ENCODE measurements around the gene WNT7B.

Gene WNT7B

DNA sequence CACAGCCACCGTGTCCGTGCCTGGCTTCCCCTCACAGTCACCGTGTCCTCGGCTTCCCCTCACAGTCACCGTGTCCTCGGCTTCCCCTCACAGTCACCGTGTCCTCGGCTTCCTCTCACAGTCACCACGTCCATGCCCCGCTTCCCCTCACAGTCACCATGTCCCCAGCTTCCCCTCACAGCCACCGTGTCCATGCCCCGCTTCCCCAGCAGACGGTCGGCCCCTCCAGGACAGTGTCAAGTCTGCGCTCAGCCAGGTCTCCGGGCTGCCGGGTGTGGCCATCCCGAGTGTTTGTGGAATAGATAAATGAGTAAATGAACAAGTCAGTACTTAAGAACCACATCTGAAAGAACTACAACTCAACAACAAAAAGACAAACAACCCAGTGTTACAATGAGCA is 23.8 kb downstream of the WNT7B start:
- no peak for DNase-seq

GRCh38 chr22:45952553-45952952 is 24.4 kb downstream of the WNT7B start:
- DNase-seq: no peak

- no peak for DNase-seq
Observed at GRCh38 chr22:45952151-45952550, 24.8 kb downstream of the WNT7B start.

- DNase-seq: no peak
Observed at GRCh38 chr22:45949891-45950290, 27.1 kb downstream of the WNT7B start.

DNA sequence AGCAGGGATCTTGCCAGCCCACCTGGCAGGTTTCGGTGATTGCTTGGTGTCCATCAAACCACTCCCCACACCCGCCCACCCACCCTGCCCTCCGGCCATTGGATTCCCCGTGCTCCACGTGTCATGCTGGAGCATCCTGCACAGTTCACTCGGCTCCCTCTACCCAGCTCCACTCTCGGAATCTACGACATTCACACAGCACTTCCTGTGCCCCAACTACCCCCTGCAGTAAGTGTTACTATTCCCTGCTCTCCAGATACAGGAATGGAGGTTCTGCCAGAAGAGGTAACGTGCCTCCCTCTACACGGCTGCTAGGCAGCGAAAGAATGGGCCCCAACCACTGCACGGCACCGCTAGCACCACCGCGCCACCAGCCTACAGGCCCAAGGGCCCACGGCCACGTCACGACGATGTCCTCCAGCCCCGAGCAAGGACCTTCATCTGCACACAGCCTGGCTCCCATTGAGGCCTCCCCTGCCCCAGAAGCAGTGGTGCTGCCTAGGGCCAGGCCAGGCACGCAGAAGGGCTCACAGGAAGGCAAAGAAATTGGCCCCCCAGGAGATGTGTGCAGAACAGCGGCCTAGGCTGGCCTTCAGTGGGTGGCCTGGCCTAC is 27.6 kb downstream of the WNT7B start:
- no peak for DNase-seq

GRCh38 chr22:45948081-45948648 is 28.8 kb downstream of the WNT7B start:
- DNase-seq: no peak

DNA sequence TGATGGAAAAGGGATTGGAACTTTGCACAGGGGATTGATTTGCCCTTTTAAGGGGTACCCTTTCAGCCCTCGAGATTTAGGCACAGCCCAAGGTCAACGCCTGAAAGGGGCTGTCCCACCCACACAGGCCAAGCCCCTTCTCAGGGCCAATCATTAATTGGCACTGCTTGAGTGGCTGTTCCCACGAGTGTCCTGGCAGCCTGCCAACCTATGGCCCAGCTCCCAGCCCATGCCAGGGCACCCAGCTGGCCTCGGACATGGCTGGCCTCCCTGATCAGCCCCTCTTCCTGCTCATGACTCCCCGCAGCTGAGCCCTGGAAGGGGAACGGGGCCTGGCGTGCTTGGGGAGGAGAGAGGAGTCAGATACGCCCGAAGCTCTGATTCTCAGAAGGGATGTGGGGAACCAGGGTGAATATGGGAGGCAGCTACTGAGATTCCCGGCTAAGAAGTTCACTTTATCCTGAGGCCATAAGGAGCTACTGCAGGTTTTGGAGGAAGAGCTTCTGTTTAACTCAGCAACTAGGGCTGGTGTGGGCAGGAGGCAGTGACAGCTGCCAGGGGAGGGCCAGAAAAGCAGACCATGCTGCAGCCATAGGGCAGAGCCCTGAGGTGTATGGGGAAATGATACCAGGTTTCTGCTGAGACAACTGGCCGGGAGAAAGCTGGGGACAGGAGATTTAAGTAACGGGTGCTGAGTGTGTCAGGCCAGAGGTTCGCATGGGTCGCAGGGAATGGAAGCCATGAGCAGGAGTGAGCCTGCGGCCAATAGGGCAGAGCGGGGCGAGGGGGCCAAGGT is 30.0 kb downstream of the WNT7B start:
- DNase-seq: no peak

- no peak for DNase-seq
Observed at GRCh38 chr22:45945621-45946106, 31.3 kb downstream of the WNT7B start.

DNA sequence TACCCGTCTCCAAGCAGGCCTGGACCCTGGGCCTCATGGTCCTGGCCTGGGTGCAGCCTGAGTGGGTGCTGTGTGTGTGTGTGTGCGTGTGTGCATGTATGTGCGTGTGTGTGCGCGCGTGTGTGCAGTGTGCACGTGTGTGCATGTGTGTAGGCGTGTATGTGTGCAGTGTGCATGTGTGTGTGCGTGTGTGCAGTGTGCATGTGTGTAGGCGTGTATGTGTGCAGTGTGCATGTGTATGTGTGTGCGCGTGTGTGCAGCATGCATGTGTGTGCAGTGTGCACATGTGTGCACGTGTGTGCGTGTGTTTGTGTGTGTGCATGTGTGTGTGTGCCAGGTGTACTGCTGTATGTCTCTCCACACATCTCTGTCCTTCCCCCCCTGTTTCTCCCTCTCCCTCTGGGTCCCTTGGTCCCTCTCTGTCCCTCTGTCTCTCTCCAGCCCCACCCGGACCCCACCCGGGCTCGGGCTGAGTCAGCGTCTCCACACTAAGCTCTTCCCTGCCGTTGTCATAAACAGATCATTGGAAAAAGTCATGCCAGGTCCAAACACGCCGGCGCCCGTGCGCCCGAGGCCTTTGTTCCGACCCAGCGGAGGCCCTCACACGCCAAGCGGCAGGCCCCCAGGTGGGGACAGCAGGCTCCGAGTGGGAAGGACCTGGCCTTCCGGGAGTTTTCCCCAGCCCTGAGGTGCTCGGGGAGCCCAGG is 34.0 kb downstream of the WNT7B start:
- no peak for DNase-seq

- no peak for DNase-seq
Observed at GRCh38 chr22:45942344-45942743, 34.6 kb downstream of the WNT7B start.

GRCh38 chr22:45938913-45939312 is 38.0 kb downstream of the WNT7B start:
- DNase-seq: no peak

DNA sequence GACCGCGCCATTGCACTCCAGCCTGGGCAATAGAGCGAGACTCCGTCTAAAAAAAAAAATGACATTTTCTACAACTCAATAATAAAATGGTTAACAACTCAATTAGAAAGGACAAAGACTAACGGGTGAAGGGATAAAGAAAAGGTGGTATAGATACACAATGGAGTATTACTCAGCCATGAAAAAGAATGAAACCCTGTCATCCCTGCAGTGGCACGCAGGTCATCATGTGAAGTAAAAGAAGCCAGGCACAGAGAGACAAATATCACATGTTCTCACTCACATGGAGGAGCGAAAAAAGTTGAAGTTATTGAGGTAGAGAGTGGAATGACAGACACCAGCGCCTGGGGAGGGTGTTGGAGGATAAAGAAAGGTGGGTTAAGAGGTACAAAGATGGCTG is 39.0 kb downstream of the WNT7B start:
- DNase-seq: no peak

- DNase-seq: no peak
Observed at GRCh38 chr22:45935573-45935972, 41.4 kb downstream of the WNT7B start.

DNA sequence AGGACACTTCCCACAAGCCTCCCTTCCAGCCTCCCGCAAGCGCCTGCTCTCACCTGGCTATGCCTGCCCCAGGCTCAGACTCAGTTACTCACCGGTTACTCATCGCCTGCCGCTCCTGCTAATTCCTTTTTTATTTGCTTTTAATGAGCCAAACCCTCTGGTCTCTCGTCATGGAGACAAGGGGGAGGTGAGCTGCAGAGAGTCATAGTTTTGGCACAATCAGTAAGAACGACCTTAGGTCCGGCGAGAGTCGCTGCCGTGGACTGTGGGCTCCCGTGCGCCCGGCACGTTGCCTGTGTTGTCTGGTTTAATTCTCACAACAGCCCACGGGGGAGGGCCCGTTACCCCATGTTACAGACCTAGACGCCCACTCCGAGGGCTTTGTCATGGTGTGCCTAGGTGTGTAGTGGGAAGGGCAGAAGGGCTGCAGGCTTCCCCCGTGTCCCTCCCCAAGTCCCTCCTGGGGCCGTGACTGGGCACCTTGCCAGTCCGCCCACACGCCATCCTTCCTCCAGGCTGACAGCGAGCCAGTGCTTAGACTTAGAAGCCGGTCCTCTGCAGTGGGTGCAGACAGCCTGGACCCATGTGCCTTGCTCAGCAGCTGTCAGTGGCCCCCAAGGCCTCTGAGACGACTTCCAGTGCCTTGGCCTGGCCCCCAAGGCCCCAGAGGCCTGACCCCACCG is 42.2 kb downstream of the WNT7B start:
- peak in 3 of 4 experiments; percentile 6 to 31 (median 22) for DNase-seq

GRCh38 chr22:45934168-45934564 is 42.8 kb downstream of the WNT7B start:
- DNase-seq: no peak

GRCh38 chr22:45933506-45934167 is 43.3 kb downstream of the WNT7B start:
- no peak for DNase-seq

DNA sequence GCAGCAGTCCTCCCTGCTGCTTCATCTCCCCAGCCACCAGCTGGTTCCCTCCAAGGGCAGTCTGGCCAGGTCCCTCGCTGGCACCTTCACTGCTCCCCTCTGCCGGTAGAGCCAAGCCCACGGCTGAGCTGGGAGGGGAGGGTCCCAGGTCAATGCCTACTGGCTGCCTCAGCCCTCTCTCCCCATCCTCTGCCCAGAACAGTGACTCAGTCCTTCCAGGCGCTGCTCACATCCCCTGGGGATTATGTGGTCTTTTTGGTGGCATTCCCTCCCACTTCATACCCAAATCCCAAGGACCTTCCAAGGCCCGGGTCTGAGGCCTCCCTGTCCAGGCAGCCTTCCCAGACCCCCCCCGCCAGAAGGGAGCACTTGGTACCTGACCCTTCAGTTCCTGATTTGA is 44.9 kb downstream of the WNT7B start:
- no peak for DNase-seq

DNA sequence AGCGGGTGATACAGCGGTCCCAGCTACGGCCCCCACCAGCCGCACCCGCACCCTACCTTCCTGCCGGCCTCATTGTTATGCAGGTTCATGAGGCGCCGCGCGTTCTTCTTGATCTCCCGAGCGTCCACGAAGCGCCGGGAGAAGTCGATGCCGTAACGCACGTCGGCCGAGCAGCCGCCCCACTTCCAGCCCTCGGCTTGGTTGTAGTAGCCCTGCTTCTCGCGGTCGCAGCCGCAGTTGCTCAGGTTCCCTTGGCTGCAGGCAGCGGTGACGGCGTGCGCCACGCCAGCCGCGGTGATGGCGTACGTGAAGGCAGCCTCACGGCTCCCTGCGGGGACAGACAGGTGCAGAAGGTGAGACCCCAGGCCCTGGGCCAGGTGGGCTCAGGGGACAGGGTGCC is 45.9 kb downstream of the WNT7B start:
- DNase-seq: no peak

DNA sequence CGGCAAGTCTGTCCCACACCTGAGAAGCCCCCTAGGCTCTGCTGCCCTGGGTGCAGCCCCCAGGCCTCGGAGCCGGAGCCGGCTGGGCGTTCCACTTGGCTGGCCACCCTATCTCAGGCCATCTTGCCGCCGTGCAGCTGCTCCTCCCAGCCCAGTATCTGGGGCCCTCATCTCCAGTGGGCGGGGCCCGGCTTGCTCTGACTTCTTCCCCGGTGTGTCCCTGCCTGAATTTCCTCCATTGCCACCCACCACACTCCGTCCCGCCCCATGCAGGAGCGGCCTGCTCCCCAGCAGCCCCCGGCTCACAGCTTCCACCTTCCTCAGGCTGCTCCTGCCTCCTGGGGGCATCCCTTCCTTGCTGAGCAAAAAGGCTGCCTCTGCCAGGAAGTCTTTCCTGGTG is 46.6 kb downstream of the WNT7B start:
- no peak for DNase-seq

DNA sequence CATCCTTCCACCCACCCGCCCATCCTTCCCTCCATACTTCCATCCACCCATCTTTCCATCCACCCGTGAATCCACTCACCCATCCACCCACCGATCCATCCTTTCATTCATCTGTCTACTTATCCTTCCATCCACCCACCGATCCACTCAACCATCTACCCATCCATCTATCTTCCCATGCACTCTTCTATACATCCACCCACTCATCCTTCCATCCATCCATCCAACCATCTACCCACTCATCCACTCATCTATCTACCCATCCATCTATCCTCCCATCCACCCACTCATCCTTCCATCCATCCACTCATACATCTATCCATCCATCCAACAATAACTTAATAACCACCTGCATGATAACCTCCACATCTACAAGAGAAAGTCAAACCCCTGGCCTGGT is 47.3 kb downstream of the WNT7B start:
- no peak for DNase-seq

- no peak for DNase-seq
Observed at GRCh38 chr22:45928726-45929368, 48.1 kb downstream of the WNT7B start.

GRCh38 chr22:45927059-45927458 is 49.9 kb downstream of the WNT7B start:
- no peak for DNase-seq

Data from suppressor macrophage (primary cell).